CD8-positive, alpha-beta memory T cell (primary cell): Measurements from ENCODE around the gene MMEL1. TPM values are rescaled to one million over a fixed set of nuclear protein-coding genes. Genes with fewer than 3 reads are reported as not detected.

Experiments
- CTCF ChIA-PET: fragments of 350-600 bp; sonication (Branson Sonifier 250); formaldehyde crosslinking; loops from one replicate; lab custom pipeline; 2021; ENCODE audit warnings: antibody characterized with exemption; lab: Charles Lee
- POLR2A ChIA-PET: fragments of 350-600 bp; sonication (Branson Sonifier 250); formaldehyde crosslinking; loops from one replicate; lab custom pipeline; 2021; ENCODE audit warnings: antibody characterized with exemption; lab: Charles Lee
- DNase-seq, 5 donors: peaks; one replicate each; pipeline versions ENCODE4 v3.0.0 to v3.0.0-alpha.2; 2020 to 2022; ENCODE audit warnings: mixed read lengths in 1 of 5
- H3K27ac ChIP-seq: one replicate; pipeline ENCODE4 v1.7.0; 2013; ENCODE audit warnings: low read depth, mild to moderate bottlenecking, low read length, moderate library complexity
- H3K27me3 ChIP-seq: 2 replicates; pipeline ENCODE4 v1.7.0; 2013; ENCODE audit warnings: low read length, mild to moderate bottlenecking; ENCODE audit not compliant: insufficient read depth, poor library complexity, severe bottlenecking
- H3K36me3 ChIP-seq: 2 replicates; pipeline ENCODE4 v1.7.0; 2013; ENCODE audit warnings: mild to moderate bottlenecking, low read length, moderate library complexity; ENCODE audit not compliant: insufficient read depth
- H3K4me1 ChIP-seq: 2 replicates; pipeline ENCODE4 v1.7.0; 2013; ENCODE audit warnings: mild to moderate bottlenecking, low read length, moderate library complexity; ENCODE audit not compliant: insufficient read depth
- H3K4me3 ChIP-seq: 2 replicates; pipeline ENCODE4 v1.7.0; 2013; ENCODE audit warnings: mild to moderate bottlenecking, low read length
- H3K9me3 ChIP-seq: 2 replicates; pipeline ENCODE4 v1.7.0; 2013; ENCODE audit warnings: mild to moderate bottlenecking, low read length
- H3K27ac Mint-ChIP-seq, 8 donors: one replicate each; pipeline ENCODE4 v1.8.0; 2020 to 2021; ENCODE audit warnings: mixed read lengths in 8 of 8, mild to moderate bottlenecking in 6 of 8, inconsistent platforms in 3 of 8, moderate library complexity in 3 of 8
- H3K27me3 Mint-ChIP-seq, 2 donors: one replicate each; pipeline ENCODE4 v1.8.0; 2020 to 2021; ENCODE audit warnings: mixed read lengths in 2 of 2, mild to moderate bottlenecking in 1 of 2, moderate library complexity in 1 of 2
- H3K36me3 Mint-ChIP-seq, 3 donors: one replicate each; pipeline ENCODE4 v1.8.0; 2020 to 2021; ENCODE audit warnings: mixed read lengths in 3 of 3, inconsistent platforms in 1 of 3, mild to moderate bottlenecking in 1 of 3
- H3K4me1 Mint-ChIP-seq, 3 donors: one replicate each; pipeline ENCODE4 v1.8.0; 2020 to 2021; ENCODE audit warnings: mixed read lengths in 3 of 3, inconsistent platforms in 1 of 3, mild to moderate bottlenecking in 1 of 3
- H3K4me3 Mint-ChIP-seq, 7 donors: one replicate each; pipeline ENCODE4 v1.8.0; 2020 to 2021; ENCODE audit warnings: mixed read lengths in 7 of 7, mild to moderate bottlenecking in 6 of 7, moderate library complexity in 4 of 7, inconsistent platforms in 2 of 7
- H3K9me3 Mint-ChIP-seq, 5 donors: one replicate each; pipeline ENCODE4 v1.8.0; 2020 to 2022; ENCODE audit warnings: mixed read lengths in 5 of 5, mild to moderate bottlenecking in 3 of 5, moderate library complexity in 2 of 5, inconsistent platforms in 1 of 5
- polyA plus RNA-seq: library from polyadenylated mRNA; unstranded; fragments of 300-500 nt; fragmentation: Illumina TruSeq; gene quantifications from one replicate; pipeline ENCODE4 v1.2.3, GENCODE V29; 2021
- total RNA-seq, 2 experiments: library from RNA; stranded (reverse); gene quantifications; one replicate each; pipeline ENCODE4 v1.2.3, GENCODE V29; 2021

MMEL1 gene
- total and polyA plus RNA-seq, 3 experiments from 2014 or later = 0.44 to 6.8 TPM; not detected in 1

DNA sequence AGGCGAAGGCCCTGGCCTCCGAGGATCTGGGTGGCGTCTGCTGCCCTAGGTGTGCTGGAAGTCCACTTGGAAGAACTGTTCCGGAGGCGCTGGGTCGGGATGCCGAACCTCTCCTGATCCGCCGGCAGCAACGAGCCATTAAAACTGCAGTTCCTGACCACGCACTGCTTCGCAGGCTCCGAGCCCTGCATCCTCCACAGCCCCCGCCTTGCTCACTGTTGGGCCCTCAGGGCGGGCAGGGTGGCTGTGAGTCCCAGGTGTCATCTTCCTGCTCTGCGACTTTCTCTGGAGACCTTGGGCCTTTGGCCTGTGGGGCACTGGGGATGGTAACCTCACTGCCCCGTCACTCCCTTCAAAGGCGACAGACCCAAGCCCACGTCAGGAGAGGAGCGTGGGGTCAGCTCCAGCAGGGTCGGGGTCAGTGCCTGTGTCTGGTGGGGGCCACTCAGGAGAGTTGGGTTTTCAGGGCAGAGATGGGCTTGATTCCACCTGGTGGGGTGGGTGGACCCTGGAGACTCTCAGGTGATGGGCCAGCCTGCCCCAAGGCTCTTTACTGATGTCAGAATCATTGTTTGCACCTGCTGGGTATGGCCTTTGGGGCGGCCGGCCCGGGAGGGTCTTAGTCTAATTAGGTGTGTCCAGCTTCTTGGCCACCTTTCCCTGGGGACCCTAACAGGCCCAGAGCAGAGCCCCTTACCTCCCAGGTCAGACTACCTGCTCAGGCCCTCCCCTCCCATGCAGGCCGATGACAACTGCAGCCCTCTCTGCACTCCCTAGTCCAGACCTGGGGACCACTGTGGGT is 43.2 kb downstream of the MMEL1 start:
- Mint-ChIP-seq H3K36me3 (peaks cover 0 to 22% (median 0%) of the 10 kb centered on the region in 3 donors), H3K4me3 (peak overlapping the region in 3 of 7 donors; percentile 19 to 28 (median 27)), H3K9me3 (no peaks in the 10 kb centered on the region), H3K4me1 (peaks cover 7 to 30% (median 10%) of the 10 kb centered on the region in 3 donors), H3K27ac (peak overlapping the region in 2 of 8 donors; percentile 4 to 65), H3K27me3 (no peaks in the 10 kb centered on the region)
- H3K4me1 ChIP-seq = peaks cover 18% of the 10 kb centered on the region
- H3K9me3 ChIP-seq = no peaks in the 10 kb centered on the region
- no peaks in the 10 kb centered on the region for H3K36me3 ChIP-seq
- no peak overlapping the region for H3K4me3 ChIP-seq
- ChIA-PET POLR2A (no interaction called here), CTCF (no interaction called here)
- DNase-seq = peak in 1 of 5 donors; percentile 45
- H3K27ac ChIP-seq = no peak overlapping the region
- no peaks in the 10 kb centered on the region for H3K27me3 ChIP-seq

DNA sequence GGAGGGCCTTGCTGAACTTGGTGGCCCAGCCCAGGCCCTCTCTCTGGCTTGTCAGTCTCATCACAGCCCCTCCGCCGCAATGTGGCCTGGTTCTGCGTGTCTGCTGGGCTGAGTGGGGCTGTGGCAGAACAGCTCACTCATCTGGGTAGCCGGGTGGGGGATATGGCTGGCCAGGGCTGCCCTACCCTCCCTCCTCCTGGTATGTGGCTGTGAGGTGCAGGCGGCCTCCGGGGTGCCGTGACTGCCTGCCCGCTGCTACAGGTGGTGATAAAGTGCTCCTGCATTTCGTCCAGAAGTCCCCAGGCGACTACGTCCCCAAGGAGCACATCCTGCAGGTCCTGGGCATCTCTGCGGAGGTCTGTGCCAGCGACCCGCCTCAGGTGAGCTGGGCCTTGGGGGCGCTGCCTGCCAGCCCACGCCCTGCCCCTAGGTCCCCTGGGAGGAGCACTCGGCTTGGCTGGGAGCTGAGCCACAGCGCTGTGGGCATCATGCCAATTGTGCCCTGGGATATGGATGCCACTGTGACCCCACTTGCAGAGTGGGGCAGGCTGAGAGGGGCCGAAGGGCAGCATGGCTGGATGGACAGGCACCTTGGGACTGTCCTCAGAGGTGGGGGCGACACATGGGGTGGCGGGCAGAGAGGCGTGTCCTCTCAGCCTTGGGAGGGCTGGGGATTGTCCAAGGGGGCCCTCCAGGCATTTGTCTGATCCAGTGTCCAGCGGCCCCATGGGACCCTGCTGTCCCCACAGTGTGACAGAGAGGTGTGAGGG is 44.0 kb downstream of the MMEL1 start:
- peaks cover 25% of the 10 kb centered on the region for H3K4me1 ChIP-seq
- H3K27ac ChIP-seq = no peak overlapping the region
- no peaks in the 10 kb centered on the region for H3K27me3 ChIP-seq
- ChIA-PET CTCF (no interaction called here), POLR2A (no interaction called here)
- Mint-ChIP-seq H3K27ac (peak overlapping the region in 2 of 8 donors; percentile 3 to 65), H3K4me3 (peak overlapping the region in 6 of 7 donors; percentile 15 to 72 (median 47)), H3K36me3 (peaks cover 0 to 22% (median 0%) of the 10 kb centered on the region in 3 donors), H3K4me1 (peaks cover 15 to 38% (median 18%) of the 10 kb centered on the region in 3 donors), H3K9me3 (no peaks in the 10 kb centered on the region), H3K27me3 (no peaks in the 10 kb centered on the region)
- H3K9me3 ChIP-seq = no peaks in the 10 kb centered on the region
- no peak overlapping the region for H3K4me3 ChIP-seq
- no peaks in the 10 kb centered on the region for H3K36me3 ChIP-seq
- peak in 1 of 5 donors; percentile 46 for DNase-seq

DNA sequence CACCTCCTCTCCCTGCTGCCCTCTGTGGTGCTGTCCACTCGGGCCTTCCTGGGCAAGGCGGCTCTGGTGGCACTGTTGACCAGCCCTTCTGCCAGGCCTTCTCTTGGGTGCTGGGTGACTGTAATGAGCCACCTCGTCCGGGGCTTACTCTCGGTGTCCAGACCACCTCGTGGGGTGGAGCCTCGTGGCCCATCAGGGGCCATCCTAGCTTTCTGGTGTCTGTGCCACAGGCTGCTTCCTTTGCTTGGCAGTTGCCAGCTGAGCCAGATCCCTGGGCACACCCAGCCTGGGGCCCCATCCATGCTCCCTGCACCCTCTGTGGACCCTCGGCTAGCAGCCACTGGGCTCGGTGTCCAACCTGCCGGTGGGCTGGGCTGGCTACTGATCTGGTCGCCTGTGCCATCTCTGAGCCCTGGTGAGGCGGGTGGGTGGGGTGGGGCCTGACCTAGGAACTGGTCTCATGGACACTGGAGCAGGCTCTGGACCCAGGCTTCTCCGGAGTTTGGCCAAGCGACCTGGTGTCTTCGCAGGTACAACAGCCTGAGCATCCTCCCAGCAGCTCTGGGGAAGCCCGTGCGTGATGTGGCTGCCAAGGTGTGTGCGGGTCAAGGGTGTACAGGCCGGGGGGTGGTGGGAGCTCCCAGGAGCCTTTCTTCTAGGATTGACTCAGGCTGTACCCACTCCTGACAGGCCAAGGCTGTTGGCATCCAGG is 44.8 kb downstream of the MMEL1 start:
- ChIA-PET POLR2A (interaction anchor here (0.7 to 4.3 kb wide), 4 partner anchors 31 to 197 kb away, joined by 3 to 48 read pairs (median 4); partner anchors contain the start of genes MORN1 and RER1), CTCF (interaction anchor here (1.6 kb wide), 1 partner anchor 10 kb away, joined by 4 read pairs; no protein-coding TSS in a partner anchor)
- Mint-ChIP-seq H3K4me1 (peaks cover 19 to 46% (median 26%) of the 10 kb centered on the region in 3 donors), H3K36me3 (peaks cover 0 to 22% (median 0%) of the 10 kb centered on the region in 3 donors), H3K27ac (peak overlapping the region in 2 of 8 donors; percentile 3 to 65), H3K9me3 (no peaks in the 10 kb centered on the region), H3K27me3 (no peaks in the 10 kb centered on the region), H3K4me3 (peak overlapping the region; percentile 71 to 99 (median 93))
- no peaks in the 10 kb centered on the region for H3K27me3 ChIP-seq
- no peaks in the 10 kb centered on the region for H3K36me3 ChIP-seq
- no peak overlapping the region for H3K27ac ChIP-seq
- peak in 1 of 5 donors; percentile 49 for DNase-seq
- no peaks in the 10 kb centered on the region for H3K9me3 ChIP-seq
- H3K4me1 ChIP-seq = peaks cover 34% of the 10 kb centered on the region
- H3K4me3 ChIP-seq = no peak overlapping the region

DNA sequence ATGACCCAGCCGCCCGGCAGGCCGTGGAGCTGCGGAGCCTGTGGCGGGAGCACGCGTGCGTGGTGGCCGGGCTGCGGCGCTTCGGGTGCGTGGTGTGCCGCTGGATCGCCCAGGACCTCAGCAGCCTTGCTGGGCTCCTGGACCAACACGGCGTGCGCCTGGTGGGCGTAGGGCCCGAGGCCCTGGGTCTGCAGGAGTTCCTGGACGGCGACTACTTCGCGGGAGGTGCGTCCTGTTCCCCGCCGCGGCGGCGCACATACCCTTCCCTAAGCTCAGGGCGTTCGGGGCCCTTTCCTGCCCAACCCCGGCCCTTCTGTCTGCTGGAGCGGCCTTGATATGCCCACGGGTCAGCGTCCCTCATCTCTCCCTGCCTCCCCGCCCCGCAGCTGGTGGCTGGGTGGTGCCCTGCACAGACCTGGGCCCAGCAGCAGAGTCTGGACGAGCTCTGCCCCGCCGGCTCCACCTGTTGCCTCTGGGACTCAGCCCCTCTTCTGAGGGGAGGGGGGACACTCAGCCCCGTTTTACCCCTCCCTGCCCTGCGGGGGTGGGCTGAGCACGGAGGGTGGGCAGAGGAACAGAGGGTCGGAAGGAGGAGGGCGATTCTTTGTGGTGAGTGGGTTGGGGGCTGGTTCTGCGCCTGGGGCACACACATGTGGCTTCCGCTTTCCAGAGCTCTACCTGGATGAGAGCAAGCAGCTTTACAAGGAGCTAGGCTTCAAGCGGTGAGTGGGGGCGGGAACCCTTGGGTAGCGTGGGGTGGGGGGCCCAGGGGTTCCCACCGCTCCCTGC is 45.6 kb downstream of the MMEL1 start:
- peak overlapping the region; percentile 94 for H3K4me3 ChIP-seq
- no peaks in the 10 kb centered on the region for H3K27me3 ChIP-seq
- Mint-ChIP-seq H3K27ac (peak overlapping the region in 2 of 8 donors; percentile 38 to 95), H3K27me3 (no peaks in the 10 kb centered on the region), H3K4me1 (peaks cover 21 to 47% (median 26%) of the 10 kb centered on the region in 3 donors), H3K9me3 (no peaks in the 10 kb centered on the region), H3K36me3 (peaks cover 0 to 22% (median 0%) of the 10 kb centered on the region in 3 donors), H3K4me3 (peak overlapping the region; percentile 71 to 99 (median 93))
- no peaks in the 10 kb centered on the region for H3K9me3 ChIP-seq
- ChIA-PET CTCF (interaction anchor here (1.5 to 3.9 kb wide), 4 partner anchors 10 to 61 kb away, joined by 4 to 33 read pairs (median 11); partner anchors contain the start of gene PANK4), POLR2A (interaction anchor here (0.6 to 4.3 kb wide), 6 partner anchors 30 to 279 kb away, joined by 3 to 48 read pairs (median 5); partner anchors contain the start of genes MORN1, PANK4 and RER1)
- no peak overlapping the region for H3K27ac ChIP-seq
- DNase-seq = peak in 1 of 5 donors; percentile 44
- no peaks in the 10 kb centered on the region for H3K36me3 ChIP-seq
- H3K4me1 ChIP-seq = peaks cover 34% of the 10 kb centered on the region

DNA sequence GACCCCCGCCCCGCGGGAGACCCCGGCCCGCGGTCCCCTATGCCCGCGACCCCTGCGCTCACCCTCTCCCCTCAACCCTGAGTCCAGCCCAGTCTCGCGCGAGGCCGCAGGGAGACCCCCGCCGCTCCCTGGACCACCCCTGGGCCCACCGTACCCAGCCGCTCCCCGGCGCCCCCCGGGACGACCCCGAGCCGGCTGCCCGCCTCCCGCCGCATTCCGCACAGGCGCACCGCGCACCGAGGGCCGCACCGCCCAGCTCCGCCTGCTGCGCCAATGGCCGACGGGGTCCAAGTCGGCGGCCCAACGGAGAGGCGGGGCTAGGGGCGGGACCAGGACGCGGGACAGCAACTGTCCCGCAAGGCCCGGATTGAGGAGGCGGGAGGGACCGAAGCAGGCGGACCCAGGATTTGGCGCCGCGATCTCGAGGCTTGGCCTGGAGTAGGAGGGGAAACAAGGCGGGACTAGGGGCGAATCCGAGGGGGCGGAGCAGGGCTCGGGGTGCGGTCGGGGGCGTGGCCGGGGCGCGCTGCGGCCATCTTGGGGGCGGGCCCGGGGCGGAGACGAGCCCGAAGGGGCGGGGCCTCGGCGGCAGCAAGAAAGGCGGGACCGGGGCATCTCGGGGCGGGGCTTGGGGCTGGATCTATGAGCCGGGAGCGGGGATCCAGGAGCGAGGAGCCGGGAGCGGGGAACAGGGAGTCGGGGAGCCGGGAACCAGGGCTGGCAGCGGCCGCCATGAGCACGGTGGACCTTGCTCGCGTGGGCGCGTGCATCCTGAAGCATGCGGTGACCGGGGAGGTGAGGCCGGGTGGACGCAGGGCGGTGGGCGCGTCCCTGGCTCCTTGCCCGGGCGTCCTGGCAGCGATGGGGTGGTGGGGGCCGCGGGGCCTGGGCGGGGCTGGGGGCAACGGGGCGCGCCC is 46.4 kb downstream of the MMEL1 start, which contains the start of gene PRXL2B:
Gene PRXL2B, plus strand, starts transcription at position 624 of the 917 bp plus-strand sequence. Its CDS starts 109 bp downstream, at position 733.
- no peaks in the 10 kb centered on the region for H3K9me3 Mint-ChIP-seq
- Histone ChIP-seq H3K9me3 (no peaks in the 10 kb centered on the region), H3K27me3 (no peaks in the 10 kb centered on the region), H3K4me3 (peak within 1 kb of the TSS; percentile 94), H3K27ac (peak within 1 kb of the TSS; percentile 95), H3K4me1 (peaks cover 37% of the 10 kb centered on the region), H3K36me3 (no peaks in the 10 kb centered on the region)
- peak; percentile 93 to 98 (median 95) for DNase-seq
- H3K27ac Mint-ChIP-seq = peak within 1 kb of the TSS; percentile 86 to 98 (median 98)
- H3K4me1 Mint-ChIP-seq = peaks cover 26 to 52% (median 30%) of the 10 kb centered on the region in 3 donors
- H3K36me3 Mint-ChIP-seq = peaks cover 0 to 22% (median 0%) of the 10 kb centered on the region in 3 donors
- CTCF ChIA-PET = interaction anchor here (0.8 to 4.0 kb wide), 11 partner anchors 8 to 195 kb away, joined by 3 to 34 read pairs (median 4); partner anchors contain the start of genes MORN1, PANK4, RER1 and TNFRSF14
- no peaks in the 10 kb centered on the region for H3K27me3 Mint-ChIP-seq
- H3K4me3 Mint-ChIP-seq = peak within 1 kb of the TSS; percentile 89 to 99 (median 93)
- POLR2A ChIA-PET = interaction anchor here (0.6 to 4.3 kb wide), 13 partner anchors 9 to 1619 kb away, joined by 3 to 48 read pairs (median 5); partner anchors contain the start of genes MORN1, PANK4, RER1 and TNFRSF14
